C4-2B (cell line): ENCODE results near the gene FOXD3.

Source experiments
- ZFX ChIP-seq: fragments of 450-650 bp; IDR thresholded peaks from 2 replicates; pipeline ENCODE4 v1.6.1; 2017
- TF ChIP-seq, protein P1 (sequence below): fragments of 450-650 bp; conservative IDR thresholded peaks from 2 replicates; pipeline ENCODE4 v1.5.1; 2017; ENCODE audit warnings: mild to moderate bottlenecking

DNA sequence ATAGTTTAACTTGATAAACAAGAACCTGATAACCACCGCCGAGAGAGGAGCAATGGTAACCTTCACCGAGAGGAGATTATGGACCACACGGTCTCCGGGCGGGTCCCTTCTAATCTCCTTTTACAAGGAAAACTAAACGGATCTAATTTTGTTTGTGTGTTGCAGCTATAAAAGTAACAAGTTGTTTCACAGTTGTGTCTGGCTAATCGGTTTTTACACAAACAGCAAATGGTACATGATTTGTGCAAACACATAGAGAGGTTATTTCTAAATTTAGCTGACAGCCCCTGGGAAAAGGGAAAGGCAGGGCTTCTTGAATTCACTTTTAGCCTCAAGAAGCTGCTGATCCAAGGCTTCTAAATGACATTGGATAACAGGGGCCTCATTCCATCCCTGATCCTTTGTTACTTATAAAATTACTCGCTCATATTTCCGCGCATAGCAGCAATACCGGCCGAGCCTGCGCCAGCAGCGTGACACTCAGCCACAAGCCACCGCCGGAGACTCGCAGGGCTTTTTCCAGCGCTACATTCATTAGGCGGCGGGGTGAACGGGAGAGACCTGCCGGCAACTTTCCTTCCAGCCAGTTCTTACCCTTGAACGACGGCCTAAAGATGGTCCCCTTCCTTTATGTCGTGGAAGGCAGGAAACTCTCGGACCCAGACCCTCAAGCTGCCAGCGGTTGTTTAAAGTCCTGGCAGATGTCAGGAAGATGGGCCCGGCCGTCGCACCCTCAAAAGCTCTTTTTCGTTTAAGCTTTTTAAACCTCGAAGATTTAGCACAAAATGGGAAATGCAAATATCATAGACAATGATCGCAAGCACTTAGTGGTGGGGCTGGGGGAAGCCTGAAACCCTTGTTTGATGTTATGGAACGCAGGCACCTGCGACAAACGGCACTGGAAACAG is 4.4 kb downstream of the FOXD3 start:
- TF ChIP-seq, protein P1, sequence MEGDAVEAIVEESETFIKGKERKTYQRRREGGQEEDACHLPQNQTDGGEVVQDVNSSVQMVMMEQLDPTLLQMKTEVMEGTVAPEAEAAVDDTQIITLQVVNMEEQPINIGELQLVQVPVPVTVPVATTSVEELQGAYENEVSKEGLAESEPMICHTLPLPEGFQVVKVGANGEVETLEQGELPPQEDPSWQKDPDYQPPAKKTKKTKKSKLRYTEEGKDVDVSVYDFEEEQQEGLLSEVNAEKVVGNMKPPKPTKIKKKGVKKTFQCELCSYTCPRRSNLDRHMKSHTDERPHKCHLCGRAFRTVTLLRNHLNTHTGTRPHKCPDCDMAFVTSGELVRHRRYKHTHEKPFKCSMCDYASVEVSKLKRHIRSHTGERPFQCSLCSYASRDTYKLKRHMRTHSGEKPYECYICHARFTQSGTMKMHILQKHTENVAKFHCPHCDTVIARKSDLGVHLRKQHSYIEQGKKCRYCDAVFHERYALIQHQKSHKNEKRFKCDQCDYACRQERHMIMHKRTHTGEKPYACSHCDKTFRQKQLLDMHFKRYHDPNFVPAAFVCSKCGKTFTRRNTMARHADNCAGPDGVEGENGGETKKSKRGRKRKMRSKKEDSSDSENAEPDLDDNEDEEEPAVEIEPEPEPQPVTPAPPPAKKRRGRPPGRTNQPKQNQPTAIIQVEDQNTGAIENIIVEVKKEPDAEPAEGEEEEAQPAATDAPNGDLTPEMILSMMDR = no peak
- TF ChIP-seq ZFX = no peak
